Body of pancreas (tissue), 4 donors: ENCODE measurements around the gene ZBTB43.
"Not testable (repeated sequence)": the region's sequence is repeated elsewhere in the genome, so short reads cannot be mapped to it uniquely, and the experiment has no call there.

ENCODE experiments used
- CTCF ChIP-seq, 7 experiments: fragments of 450-650 bp in 4 of 7; fragments of 200-600 bp in 3 of 7; sonication (generic) in 3 of 7; IDR thresholded peaks; one replicate each; pipeline ENCODE4 v1.5.1; 2016 to 2019; ENCODE audit warnings: antibody characterized with exemption in 7 of 7
- POLR2A ChIP-seq, 3 donors: fragments of 450-650 bp; IDR thresholded peaks; one replicate each; pipeline ENCODE4 v1.6.1; 2016; ENCODE audit warnings: antibody characterized with exemption in 3 of 3, mild to moderate bottlenecking in 2 of 3

GRCh38 chr9:126824052-126824451 is 19.2 kb downstream of the ZBTB43 start:
- not testable (repeated sequence) for TF ChIP-seq POLR2A, CTCF (IDR thresholded peaks at IDR 0.05)
